Activated CD4-positive, alpha-beta memory T cell treated with anti-CD3 and anti-CD28 coated beads for 36 hours (primary cell): ENCODE results near the gene OR52H1. TPM values are rescaled to one million over a fixed set of nuclear protein-coding genes. Genes with fewer than 3 reads are reported as not detected.
"Not testable (repeated sequence)": the region's sequence is repeated elsewhere in the genome, so short reads cannot be mapped to it uniquely, and the experiment has no call there.

Experiments used
- CTCF ChIA-PET: fragments of 350-600 bp; sonication (Branson Sonifier 250); formaldehyde crosslinking; loops from one replicate; lab custom pipeline; 2021; ENCODE audit warnings: antibody characterized with exemption, inconsistent platforms; lab: Charles Lee
- POLR2A ChIA-PET: fragments of 350-600 bp; sonication (Branson Sonifier 250); formaldehyde crosslinking; loops from one replicate; lab custom pipeline; 2021; ENCODE audit warnings: antibody characterized with exemption; lab: Charles Lee
- DNase-seq: peaks from one replicate; pipeline ENCODE4 v3.0.0-alpha.2; 2020
- H3K27ac Mint-ChIP-seq: one replicate; pipeline ENCODE4 v1.8.0; 2021; ENCODE audit warnings: mixed read lengths
- H3K27me3 Mint-ChIP-seq: one replicate; pipeline ENCODE4 v1.8.0; 2021; ENCODE audit warnings: mixed read lengths
- H3K36me3 Mint-ChIP-seq: one replicate; pipeline ENCODE4 v1.8.0; 2021; ENCODE audit warnings: mixed read lengths
- H3K4me1 Mint-ChIP-seq: one replicate; pipeline ENCODE4 v1.8.0; 2021; ENCODE audit warnings: low read depth, mixed read lengths
- H3K4me3 Mint-ChIP-seq: one replicate; pipeline ENCODE4 v1.8.0; 2021; ENCODE audit warnings: mild to moderate bottlenecking, mixed read lengths
- H3K9me3 Mint-ChIP-seq: one replicate; pipeline ENCODE4 v1.8.0; 2021; ENCODE audit warnings: mixed read lengths
- intact Hi-C: fragments of 100-400 bp; cut with micrococcal nuclease; formaldehyde crosslinking; loops from one replicate; pipeline ENCODE4 v1.15.1; 2023
- total RNA-seq, 2 experiments: library from RNA; stranded (reverse); gene quantifications; one replicate each; pipeline ENCODE4 v1.2.3, GENCODE V29; 2021

The OR52H1 gene
- total RNA-seq, result not detected

- Mint-ChIP-seq H3K36me3 (no peaks in the 10 kb centered on the region), H3K27ac (no peak within 1 kb of the TSS), H3K4me3 (no peak within 1 kb of the TSS), H3K27me3 (peaks cover 2% of the 10 kb centered on the region), H3K9me3 (no peaks in the 10 kb centered on the region), H3K4me1 (no peaks in the 10 kb centered on the region)
- POLR2A ChIA-PET, result no interaction called here
- CTCF ChIA-PET, result no interaction called here
- DNase-seq, result no peak
- intact Hi-C loops, result no loop called here
Measured at GRCh38 chr11:5548440-5548839, at the start of gene OR52H1. TSS of gene OR52H1 (minus strand) at chr11:5548540. CDS start at chr11:5545505, 3,035 bp downstream.

DNA sequence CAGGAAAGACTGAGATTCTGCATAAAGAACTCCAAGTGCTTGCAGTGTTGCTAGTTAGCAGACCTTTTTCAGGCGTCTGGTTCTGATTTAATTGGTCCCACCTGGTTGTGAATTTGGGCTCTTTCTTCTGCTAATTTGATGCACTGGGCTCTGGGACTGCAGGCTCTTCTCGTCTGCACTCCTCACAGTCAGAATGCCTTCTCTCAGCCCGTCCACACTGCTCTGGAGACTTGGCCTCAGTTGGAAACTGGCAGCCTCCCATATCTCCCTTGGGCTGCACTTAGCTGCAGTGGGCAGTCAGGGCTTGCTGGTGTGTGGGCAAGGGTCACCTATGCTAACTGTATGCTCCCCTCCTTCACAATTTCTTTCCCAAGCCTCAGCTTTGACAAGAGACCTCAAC is 49.6 kb upstream of the OR52H1 start:
- no peaks in the 10 kb centered on the region for H3K36me3 Mint-ChIP-seq

GRCh38 chr11:5596607-5597201 is 48.4 kb upstream of the OR52H1 start, which contains the start of gene TRIM6:
TSS of gene TRIM6 (plus strand) at chr11:5596637. CDS start at chr11:5596898, 261 bp downstream.
- ChIA-PET POLR2A (no interaction called here), CTCF (interaction anchor here (0.6 to 1.4 kb wide), 2 partner anchors 211 to 294 kb away, joined by 3 to 4 read pairs; no protein-coding TSS in a partner anchor)
- DNase-seq, result peak; percentile 28
- intact Hi-C loops, result no loop called here
- H3K36me3 Mint-ChIP-seq, result no peaks in the 10 kb centered on the region
- H3K4me1 Mint-ChIP-seq, result peaks cover 8% of the 10 kb centered on the region
- H3K27me3 Mint-ChIP-seq, result peaks cover 8% of the 10 kb centered on the region
- H3K4me3 Mint-ChIP-seq, result peak within 1 kb of the TSS; percentile 75
- H3K9me3 Mint-ChIP-seq, result no peaks in the 10 kb centered on the region
- no peak within 1 kb of the TSS for H3K27ac Mint-ChIP-seq

More for the DNA sequence above, 49.6 kb upstream of the OR52H1 start:
- ChIA-PET POLR2A (no interaction called here), CTCF (interaction anchor here (2.4 kb wide), 1 partner anchor 87 kb away, joined by 7 read pairs; the partner anchor contains the start of gene TRIM5)
- Mint-ChIP-seq H3K27me3 (peaks cover 8% of the 10 kb centered on the region), H3K4me3 (no peak overlapping the region), H3K4me1 (peaks cover 8% of the 10 kb centered on the region), H3K9me3 (no peaks in the 10 kb centered on the region), H3K27ac (no peak overlapping the region)
- no peak for DNase-seq
- intact Hi-C loops, result no loop called here

DNA sequence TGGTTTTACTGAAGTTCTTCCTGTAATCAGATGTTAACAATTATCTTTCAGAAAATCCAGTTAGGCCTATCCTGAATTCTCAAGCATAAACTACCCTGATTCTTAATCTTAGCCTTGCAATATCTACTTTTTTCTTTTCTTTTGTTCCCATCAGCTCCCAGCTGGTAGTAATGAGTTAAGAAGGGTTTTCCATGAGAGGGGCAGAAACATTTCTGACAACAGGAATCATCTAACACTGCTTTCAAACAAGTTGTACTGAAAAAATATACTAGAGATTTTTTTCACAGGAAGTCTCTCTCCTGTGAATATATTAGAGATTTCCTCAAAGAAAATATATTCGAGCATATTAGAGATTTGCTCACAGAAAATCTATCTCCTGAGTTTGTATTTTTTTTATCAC is 44.8 kb upstream of the OR52H1 start:
- CTCF ChIA-PET, result no interaction called here
- intact Hi-C loops, result no loop called here

GRCh38 chr11:5592615-5593014 is 44.3 kb upstream of the OR52H1 start:
- ChIA-PET CTCF (no interaction called here), POLR2A (no interaction called here)
- peaks cover 8% of the 10 kb centered on the region for H3K4me1 Mint-ChIP-seq
- H3K27ac Mint-ChIP-seq, result no peak overlapping the region
- DNase-seq, result no peak
- no peak overlapping the region for H3K4me3 Mint-ChIP-seq
- peaks cover 5% of the 10 kb centered on the region for H3K27me3 Mint-ChIP-seq
- no peaks in the 10 kb centered on the region for H3K36me3 Mint-ChIP-seq
- intact Hi-C loops, result no loop called here
- no peaks in the 10 kb centered on the region for H3K9me3 Mint-ChIP-seq

More for the DNA sequence above, 44.8 kb upstream of the OR52H1 start:
- H3K9me3 Mint-ChIP-seq, result no peaks in the 10 kb centered on the region
- H3K27ac Mint-ChIP-seq, result no peak overlapping the region
- POLR2A ChIA-PET, result no interaction called here
- H3K36me3 Mint-ChIP-seq, result no peaks in the 10 kb centered on the region
- DNase-seq, result no peak
- no peak overlapping the region for H3K4me3 Mint-ChIP-seq
- H3K4me1 Mint-ChIP-seq, result peaks cover 8% of the 10 kb centered on the region
- peaks cover 5% of the 10 kb centered on the region for H3K27me3 Mint-ChIP-seq

DNA sequence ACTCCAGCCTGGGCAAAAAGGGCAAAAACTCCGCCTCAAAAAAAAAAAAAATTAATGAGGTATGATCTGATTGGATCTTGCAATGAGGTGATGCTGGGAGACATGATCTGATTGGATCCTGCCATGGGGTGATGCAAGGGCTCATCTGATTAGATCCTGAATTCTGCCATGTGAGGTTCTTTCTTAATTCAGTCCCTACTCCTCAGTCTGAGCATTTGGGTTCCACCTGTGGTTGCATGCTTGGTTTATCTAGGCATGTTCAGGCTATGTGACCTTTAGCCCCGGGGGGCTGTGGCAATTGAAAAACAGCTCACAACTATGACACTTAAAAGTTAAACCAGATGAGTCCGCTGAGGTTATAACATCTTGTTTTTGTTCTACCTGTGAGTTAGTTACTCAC is 43.3 kb upstream of the OR52H1 start:
- Mint-ChIP-seq H3K27me3 (peaks cover 2% of the 10 kb centered on the region), H3K4me1 (peaks cover 4% of the 10 kb centered on the region), H3K36me3 (no peaks in the 10 kb centered on the region), H3K4me3 (no peak overlapping the region), H3K27ac (no peak overlapping the region), H3K9me3 (no peaks in the 10 kb centered on the region)
- POLR2A ChIA-PET, result no interaction called here
- intact Hi-C loops, result no loop called here
- no peak for DNase-seq
- CTCF ChIA-PET, result interaction anchor here (1.1 kb wide), 1 partner anchor 9 kb away, joined by 3 read pairs; no protein-coding TSS in a partner anchor

DNA sequence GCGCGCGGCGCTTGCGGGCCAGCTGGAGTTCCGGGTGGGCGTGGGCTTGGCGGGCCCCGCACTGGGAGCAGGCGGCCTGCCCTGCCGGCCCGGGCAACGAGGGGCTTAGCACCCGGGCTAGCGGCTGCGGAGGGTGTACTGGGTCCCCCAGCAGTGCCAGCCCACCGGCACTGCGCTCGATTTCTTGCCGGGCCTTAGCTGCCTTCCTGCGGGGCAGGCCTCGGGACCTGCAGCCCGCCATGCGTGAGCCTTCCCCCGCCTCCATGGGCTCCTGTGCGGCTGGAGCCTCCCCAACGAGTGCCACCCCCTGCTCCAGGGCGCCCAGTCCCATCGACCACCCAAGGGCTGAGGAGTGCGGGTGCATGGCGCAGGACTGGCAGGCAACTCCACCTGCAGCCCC is 41.6 kb upstream of the OR52H1 start:
- intact Hi-C loops, DNase-seq, H3K27me3 Mint-ChIP-seq, H3K4me3 Mint-ChIP-seq, H3K9me3 Mint-ChIP-seq, H3K4me1 Mint-ChIP-seq, CTCF ChIA-PET, POLR2A ChIA-PET, H3K36me3 Mint-ChIP-seq, H3K27ac Mint-ChIP-seq: not testable (repeated sequence)

GRCh38 chr11:5584458-5584857 is 36.1 kb upstream of the OR52H1 start:
- H3K36me3 Mint-ChIP-seq, POLR2A ChIA-PET: not testable (repeated sequence)

DNA sequence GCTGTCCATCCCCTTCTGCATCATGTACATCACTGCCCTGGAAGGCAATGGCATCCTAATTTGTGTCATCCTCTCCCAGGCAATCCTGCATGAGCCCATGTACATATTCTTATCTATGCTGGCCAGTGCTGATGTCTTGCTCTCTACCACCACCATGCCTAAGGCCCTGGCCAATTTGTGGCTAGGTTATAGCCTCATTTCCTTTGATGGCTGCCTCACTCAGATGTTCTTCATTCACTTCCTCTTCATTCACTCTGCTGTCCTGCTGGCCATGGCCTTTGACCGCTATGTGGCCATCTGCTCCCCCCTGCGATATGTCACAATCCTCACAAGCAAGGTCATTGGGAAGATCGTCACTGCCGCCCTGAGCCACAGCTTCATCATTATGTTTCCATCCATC is 32.7 kb upstream of the OR52H1 start:
- Mint-ChIP-seq H3K27me3 (no peaks in the 10 kb centered on the region), H3K36me3 (no peaks in the 10 kb centered on the region), H3K4me3 (no peak overlapping the region), H3K4me1 (no peaks in the 10 kb centered on the region), H3K27ac (no peak overlapping the region), H3K9me3 (no peaks in the 10 kb centered on the region)
- CTCF ChIA-PET, result no interaction called here
- intact Hi-C loops, result no loop called here
- no peak for DNase-seq
- POLR2A ChIA-PET, result no interaction called here

More at GRCh38 chr11:5584458-5584857, 36.1 kb upstream of the OR52H1 start:
- DNase-seq, H3K27me3 Mint-ChIP-seq, H3K4me3 Mint-ChIP-seq, H3K27ac Mint-ChIP-seq, intact Hi-C loops, H3K4me1 Mint-ChIP-seq, H3K9me3 Mint-ChIP-seq, CTCF ChIA-PET: not testable (repeated sequence)

GRCh38 chr11:5580577-5580976 is 32.2 kb upstream of the OR52H1 start, which contains the start of gene OR52B6:
TSS of gene OR52B6 (plus strand) at chr11:5580877. CDS start at chr11:5580877, 0 bp downstream.
- DNase-seq, result no peak
- POLR2A ChIA-PET, result no interaction called here
- H3K27ac Mint-ChIP-seq, result no peak within 1 kb of the TSS
- H3K9me3 Mint-ChIP-seq, result no peaks in the 10 kb centered on the region
- CTCF ChIA-PET, result no interaction called here
- intact Hi-C loops, result no loop called here
- H3K4me3 Mint-ChIP-seq, result no peak within 1 kb of the TSS
- H3K27me3 Mint-ChIP-seq, result no peaks in the 10 kb centered on the region
- no peaks in the 10 kb centered on the region for H3K4me1 Mint-ChIP-seq
- H3K36me3 Mint-ChIP-seq, result no peaks in the 10 kb centered on the region

DNA sequence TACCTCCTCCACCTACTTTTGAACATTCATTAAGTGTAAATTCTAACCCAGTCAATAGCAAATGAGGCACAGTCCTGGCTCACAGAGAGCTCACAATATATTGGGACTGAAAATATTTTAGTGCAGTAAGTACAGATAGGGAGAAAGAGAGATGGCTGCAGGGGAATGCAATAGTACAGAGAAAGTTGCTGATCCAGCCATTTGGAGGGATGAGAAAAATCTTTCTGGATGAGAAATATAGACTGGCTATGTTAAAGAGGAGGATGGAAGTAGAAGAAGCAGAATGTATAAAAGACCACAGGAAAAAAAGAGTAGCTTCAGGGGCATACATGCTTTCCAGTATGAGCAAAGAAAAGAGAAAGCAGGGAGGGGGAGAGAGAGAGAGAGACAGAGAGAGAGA is 28.8 kb upstream of the OR52H1 start:
- Mint-ChIP-seq H3K4me1 (no peaks in the 10 kb centered on the region), H3K4me3 (no peak overlapping the region), H3K27ac (no peak overlapping the region), H3K27me3 (no peaks in the 10 kb centered on the region), H3K36me3 (no peaks in the 10 kb centered on the region), H3K9me3 (no peaks in the 10 kb centered on the region)
- intact Hi-C loops, result no loop called here
- ChIA-PET POLR2A (no interaction called here), CTCF (no interaction called here)
- no peak for DNase-seq

DNA sequence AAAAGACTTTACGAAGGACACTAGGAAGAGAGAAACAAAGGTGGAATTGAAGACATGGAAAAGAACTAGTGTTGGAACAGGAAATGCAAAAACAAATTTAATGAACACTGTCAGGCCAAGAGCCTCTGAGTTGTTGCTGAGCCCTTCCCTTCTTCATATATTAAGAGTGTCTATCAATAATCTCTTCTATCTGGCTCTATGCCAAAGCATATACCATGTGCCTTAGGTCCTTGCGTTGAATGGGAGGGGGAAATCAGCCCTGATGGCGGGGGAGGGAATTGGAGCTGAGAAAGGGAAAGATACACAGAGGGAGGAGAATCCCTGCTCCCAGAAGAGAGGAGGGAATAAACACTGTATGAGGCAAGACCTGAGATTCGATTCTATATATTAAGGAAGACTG is 26.8 kb upstream of the OR52H1 start:
- no peaks in the 10 kb centered on the region for H3K36me3 Mint-ChIP-seq
- intact Hi-C loops, result no loop called here
- no peaks in the 10 kb centered on the region for H3K4me1 Mint-ChIP-seq
- no peak for DNase-seq
- ChIA-PET POLR2A (no interaction called here), CTCF (interaction anchor here (1.6 kb wide), 1 partner anchor 25 kb away, joined by 4 read pairs; no protein-coding TSS in a partner anchor)
- H3K9me3 Mint-ChIP-seq, result no peaks in the 10 kb centered on the region
- no peak overlapping the region for H3K27ac Mint-ChIP-seq
- H3K4me3 Mint-ChIP-seq, result no peak overlapping the region
- H3K27me3 Mint-ChIP-seq, result no peaks in the 10 kb centered on the region

DNA sequence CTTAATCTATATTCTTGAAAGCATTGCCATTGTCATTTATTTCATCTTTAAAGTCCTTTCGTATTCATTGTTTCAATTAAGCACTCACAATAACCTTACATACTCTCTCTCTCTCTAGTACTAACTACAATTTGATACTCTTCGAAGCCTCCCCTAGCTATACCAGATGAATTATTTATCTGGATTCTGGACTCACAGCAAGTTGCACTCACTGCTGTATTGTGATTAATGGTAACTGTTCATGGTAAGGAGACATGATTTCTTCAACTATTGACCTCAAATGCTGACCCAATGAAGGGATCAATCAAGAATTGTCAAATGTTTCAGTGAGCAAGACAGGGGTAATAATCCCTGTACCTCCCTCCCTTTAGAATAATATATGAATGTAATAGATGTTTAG is 26.3 kb upstream of the OR52H1 start:
- CTCF ChIA-PET, result interaction anchor here (1.6 kb wide), 1 partner anchor 25 kb away, joined by 4 read pairs; no protein-coding TSS in a partner anchor
- no peak overlapping the region for H3K4me3 Mint-ChIP-seq
- no peaks in the 10 kb centered on the region for H3K27me3 Mint-ChIP-seq
- H3K36me3 Mint-ChIP-seq, result no peaks in the 10 kb centered on the region
- no peak for DNase-seq
- H3K4me1 Mint-ChIP-seq, result no peaks in the 10 kb centered on the region
- POLR2A ChIA-PET, result no interaction called here
- intact Hi-C loops, result no loop called here
- no peak overlapping the region for H3K27ac Mint-ChIP-seq
- no peaks in the 10 kb centered on the region for H3K9me3 Mint-ChIP-seq
